SU-DHL-6 (cell line): ENCODE measurements around the gene FGF16.

Source experiments
- EZH2phosphoT487 ChIP-seq: fragments of 200-600 bp; sonication (generic), shearing (Covaris generic); conservative IDR thresholded peaks from 2 replicates; pipeline ENCODE4 v1.6.1; 2018; ENCODE audit warnings: mild to moderate bottlenecking, antibody characterized with exemption, low read length, moderate library complexity, mixed read lengths
- TF ChIP-seq, protein P1 (sequence below): fragments of 200-600 bp; sonication (generic); IDR thresholded peaks from one replicate; pipeline ENCODE4 v1.5.1; 2017; ENCODE audit warnings: antibody characterized with exemption, mild to moderate bottlenecking, low read length, moderate library complexity; ENCODE audit not compliant: insufficient read depth, poor library complexity, severe bottlenecking

DNA sequence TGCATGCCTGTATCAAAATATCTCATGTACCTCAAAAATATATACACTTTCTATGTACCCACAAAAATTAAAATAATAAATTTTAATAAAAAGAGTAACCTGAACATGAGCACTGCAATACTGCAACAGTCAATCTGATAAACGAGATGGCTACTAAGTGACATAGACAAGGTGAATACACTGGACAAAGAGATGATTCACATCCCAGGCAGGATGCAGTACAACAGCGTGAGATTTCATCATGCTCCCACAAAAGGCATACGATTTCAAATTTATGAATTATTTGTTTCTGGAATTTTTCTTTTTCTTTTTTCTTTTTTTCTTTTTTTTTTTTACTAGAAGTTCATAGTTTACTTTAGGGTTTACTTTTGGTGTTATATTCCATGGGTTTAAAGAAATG is 12.2 kb upstream of the FGF16 start:
- TF ChIP-seq, protein P1, sequence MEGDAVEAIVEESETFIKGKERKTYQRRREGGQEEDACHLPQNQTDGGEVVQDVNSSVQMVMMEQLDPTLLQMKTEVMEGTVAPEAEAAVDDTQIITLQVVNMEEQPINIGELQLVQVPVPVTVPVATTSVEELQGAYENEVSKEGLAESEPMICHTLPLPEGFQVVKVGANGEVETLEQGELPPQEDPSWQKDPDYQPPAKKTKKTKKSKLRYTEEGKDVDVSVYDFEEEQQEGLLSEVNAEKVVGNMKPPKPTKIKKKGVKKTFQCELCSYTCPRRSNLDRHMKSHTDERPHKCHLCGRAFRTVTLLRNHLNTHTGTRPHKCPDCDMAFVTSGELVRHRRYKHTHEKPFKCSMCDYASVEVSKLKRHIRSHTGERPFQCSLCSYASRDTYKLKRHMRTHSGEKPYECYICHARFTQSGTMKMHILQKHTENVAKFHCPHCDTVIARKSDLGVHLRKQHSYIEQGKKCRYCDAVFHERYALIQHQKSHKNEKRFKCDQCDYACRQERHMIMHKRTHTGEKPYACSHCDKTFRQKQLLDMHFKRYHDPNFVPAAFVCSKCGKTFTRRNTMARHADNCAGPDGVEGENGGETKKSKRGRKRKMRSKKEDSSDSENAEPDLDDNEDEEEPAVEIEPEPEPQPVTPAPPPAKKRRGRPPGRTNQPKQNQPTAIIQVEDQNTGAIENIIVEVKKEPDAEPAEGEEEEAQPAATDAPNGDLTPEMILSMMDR: no peak
- no peak for TF ChIP-seq EZH2phosphoT487
